HL-60 (cell line): ENCODE measurements around the gene PDC.

Source experiments
- CTCF ChIP-seq: IDR thresholded peaks from one replicate; pipeline ENCODE4 v1.5.1; 2011; ENCODE audit warnings: low read length, control low read depth, inconsistent platforms; ENCODE audit not compliant: insufficient read depth
- GABPA ChIP-seq: IDR thresholded peaks from 2 replicates; pipeline ENCODE4 v1.6.1; 2012; ENCODE audit warnings: low read depth
- POLR2AphosphoS5 ChIP-seq: IDR thresholded peaks from 2 replicates; pipeline ENCODE4 v1.6.1; 2012; ENCODE audit warnings: low read depth

DNA sequence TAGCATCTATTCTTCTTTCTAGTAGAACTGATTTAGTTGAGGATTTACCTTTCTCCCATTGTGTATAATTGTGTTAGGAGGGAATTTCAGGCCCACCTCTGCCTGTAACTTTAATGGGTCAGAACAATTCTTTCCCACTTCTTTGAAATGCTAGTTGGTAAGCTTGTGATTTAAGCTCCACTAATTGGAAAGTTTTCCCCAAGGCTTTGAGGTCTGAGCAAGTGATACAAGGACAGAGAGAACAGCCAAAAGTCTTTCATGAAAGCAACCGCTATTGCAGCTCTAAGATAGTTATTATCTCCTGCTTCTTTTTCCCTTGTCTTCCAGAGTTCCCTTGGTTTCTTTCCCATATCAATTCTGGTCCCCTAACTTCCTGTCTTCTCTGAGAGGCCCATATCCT is 38.7 kb upstream of the PDC start:
- TF ChIP-seq CTCF (no peak), GABPA (no peak), POLR2AphosphoS5 (no peak)
